RPMI7951 (cell line): ENCODE data around the gene NOTCH4. TPM values are rescaled to one million over a fixed set of nuclear protein-coding genes. Genes with fewer than 3 reads are reported as not detected.

ENCODE experiments used
- DNase-seq: peaks from one replicate; pipeline ENCODE4 v3.0.0-alpha.2; 2012; ENCODE audit warnings: low read depth
- total RNA-seq: library from RNA; depleted of rRNA; stranded (reverse); fragments of >200 nt; shearing (Covaris generic); gene quantifications from 2 replicates; pipeline ENCODE4 v1.2.3, GENCODE V29; 2014

The NOTCH4 gene
- total RNA-seq, 1 experiment from 2014 or later: 4.8 TPM

GRCh38 chr6:32166411-32167061 lies 57.3 kb downstream of the NOTCH4 start:
- no peak for DNase-seq

GRCh38 chr6:32164295-32164694 lies 59.6 kb downstream of the NOTCH4 start, which contains the start of gene EGFL8:
Gene EGFL8 (plus strand): TSS chr6:32164595. CDS start chr6:32166166, 1,571 bp downstream.
- DNase-seq: no peak

DNA sequence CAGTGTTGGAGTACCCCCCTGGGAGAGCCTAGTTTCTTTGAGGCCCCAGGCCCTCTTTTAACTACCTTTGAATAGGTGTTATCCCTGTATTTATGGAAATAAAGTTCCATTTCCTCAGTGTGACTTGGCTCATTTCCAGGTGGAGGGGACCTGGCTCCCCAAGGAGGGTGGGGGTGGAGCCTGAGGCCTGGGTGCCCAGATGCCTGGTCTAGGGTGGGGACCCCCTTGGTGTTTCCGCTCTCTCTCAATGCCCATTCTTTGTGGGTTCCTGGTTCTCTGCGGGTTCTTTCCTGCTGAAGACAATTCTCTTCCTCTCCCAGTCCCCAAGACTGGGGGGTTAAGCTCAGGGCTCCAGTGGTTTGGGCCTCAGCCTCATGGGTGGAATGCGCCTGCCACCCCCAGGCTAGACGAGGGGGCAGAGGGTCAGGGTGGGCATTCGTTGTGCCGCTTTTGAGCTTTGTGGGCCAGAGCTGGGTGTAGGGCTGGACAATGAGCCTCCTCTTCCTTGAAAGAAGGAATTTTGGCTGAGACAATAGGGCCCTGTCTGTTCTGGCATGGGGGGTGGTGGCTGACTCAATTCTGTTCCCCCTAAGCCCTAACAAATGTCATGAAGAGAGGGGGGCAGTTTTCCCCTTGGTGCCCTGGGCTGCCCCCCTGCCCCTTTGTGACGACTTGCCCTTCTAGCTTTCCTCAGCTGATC lies 60.2 kb downstream of the NOTCH4 start:
- peak; percentile 53 for DNase-seq

- DNase-seq: no peak
These were observed 65.8 kb downstream of the NOTCH4 start for GRCh38 chr6:32158052-32158451.

DNA sequence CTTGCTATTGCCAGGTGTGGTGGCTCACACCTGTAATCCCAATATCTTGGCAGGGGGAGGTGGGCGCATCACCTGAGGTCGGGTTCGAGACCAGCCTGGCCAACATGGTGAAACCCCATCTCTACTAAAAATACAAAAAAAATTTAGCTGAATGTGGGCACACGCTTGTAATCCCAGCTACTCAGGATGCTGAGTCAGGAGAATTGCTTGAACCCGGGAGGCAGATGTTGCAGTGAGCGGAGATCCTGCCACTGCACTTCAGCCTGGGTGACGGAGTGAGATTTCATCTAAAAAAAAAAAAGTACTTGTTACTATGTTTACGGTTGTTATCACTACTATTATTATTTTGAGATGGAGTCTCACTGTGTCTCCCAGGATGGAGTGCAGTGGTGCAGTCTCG lies 67.0 kb downstream of the NOTCH4 start:
- DNase-seq: no peak

- DNase-seq: peak; percentile 58
These were observed 69.2 kb downstream of the NOTCH4 start for GRCh38 chr6:32154514-32155161.

GRCh38 chr6:32153564-32154513 lies 70.0 kb downstream of the NOTCH4 start, which contains the start of gene PPT2:
Gene PPT2 (plus strand): TSS chr6:32154141. CDS start chr6:32154595, 454 bp downstream.
- DNase-seq: peak; percentile 93

GRCh38 chr6:32152769-32153563 lies 70.9 kb downstream of the NOTCH4 start:
- peak; percentile 57 for DNase-seq

- DNase-seq: no peak
These were observed 71.8 kb downstream of the NOTCH4 start, which contains the start of gene PRRT1 for GRCh38 chr6:32151863-32152768. Gene PRRT1 (minus strand): TSS chr6:32151939. CDS start chr6:32151827, 112 bp downstream.

GRCh38 chr6:32151181-32151862 lies 72.5 kb downstream of the NOTCH4 start:
- DNase-seq: no peak

DNA sequence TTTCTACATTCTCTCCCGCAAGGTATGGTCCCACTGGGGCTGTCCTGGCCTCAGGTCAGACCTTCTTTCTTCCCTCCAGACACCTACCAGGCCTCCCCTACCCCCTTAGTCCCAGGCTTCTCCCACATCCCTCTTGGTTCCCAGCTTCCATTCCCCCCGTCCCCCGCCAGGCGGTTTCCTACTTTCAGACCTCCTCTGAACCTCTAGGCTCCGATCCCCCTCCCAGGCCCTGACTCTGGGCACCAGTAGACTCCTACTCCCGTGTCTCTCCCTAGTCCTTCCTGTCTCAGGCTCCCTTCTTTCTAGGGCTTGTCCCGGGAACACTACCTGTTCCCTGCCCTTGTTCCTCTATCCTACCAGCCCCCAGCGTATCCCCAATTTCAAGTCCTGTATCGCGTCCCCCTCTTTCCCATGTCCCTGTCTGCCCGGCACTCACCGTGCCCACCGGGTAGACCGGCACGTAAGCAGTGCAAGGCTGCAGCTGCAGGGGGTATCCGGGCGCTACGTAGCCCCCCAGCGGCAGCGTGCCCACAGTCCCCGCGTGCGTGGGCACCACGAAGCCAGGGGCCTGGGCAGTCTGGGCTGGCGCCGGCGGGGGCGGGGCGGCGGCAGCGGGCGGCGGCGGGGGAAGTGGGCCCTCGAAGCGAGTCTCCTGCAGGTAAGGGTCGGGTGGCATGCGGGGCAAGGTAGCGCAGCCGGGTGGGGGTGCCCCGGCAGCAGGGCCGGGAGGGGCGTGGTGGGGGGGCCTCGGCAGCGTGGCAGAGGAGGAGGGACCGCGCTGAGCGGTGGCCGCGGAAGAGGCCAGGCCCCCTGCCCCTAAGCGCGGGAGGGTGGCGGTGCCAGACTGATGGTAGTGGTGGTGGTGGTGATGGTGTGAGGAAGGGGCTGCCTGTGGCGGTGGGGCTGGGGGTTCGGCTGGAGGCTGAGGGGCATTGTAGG lies 73.7 kb downstream of the NOTCH4 start:
- no peak for DNase-seq

GRCh38 chr6:32149092-32149755 lies 74.6 kb downstream of the NOTCH4 start:
- no peak for DNase-seq

GRCh38 chr6:32148289-32149091 lies 75.4 kb downstream of the NOTCH4 start:
- DNase-seq: peak; percentile 79

DNA sequence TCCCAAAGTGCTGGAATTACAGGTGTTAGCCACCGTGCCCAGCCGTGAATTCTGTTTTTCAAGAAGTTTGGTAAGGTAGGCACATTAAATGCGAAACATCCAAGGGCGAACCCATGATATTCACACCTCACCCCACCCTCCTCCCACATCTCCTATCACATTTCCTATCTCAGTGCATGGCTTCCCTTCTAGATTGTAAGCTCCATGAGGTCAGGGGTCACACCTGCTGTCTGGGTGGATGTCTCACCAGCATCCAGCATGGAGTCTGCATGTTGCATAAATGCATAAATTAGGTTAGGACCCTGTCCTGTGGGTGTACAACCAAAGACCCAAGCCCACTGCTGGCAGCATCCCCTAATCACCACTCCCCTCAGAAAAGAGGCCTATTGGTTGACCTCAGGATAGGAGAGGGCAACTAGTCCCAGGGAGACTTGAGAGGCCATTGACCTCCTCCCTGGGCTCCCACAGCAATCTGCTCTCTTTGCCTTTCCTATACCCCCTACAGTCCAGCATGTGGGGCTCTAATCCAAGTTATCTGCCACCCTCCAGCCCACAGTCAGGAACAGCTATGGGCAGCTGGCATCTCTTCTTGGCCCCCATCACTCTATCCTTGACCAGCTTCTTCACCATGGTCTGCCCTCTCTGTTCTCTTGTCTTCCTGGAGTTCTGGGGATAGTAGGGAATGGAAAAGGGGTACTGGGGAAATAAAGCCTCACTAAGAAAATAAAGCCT lies 76.3 kb downstream of the NOTCH4 start:
- DNase-seq: no peak

- DNase-seq: no peak
These were observed 77.2 kb downstream of the NOTCH4 start for GRCh38 chr6:32146687-32147086.

GRCh38 chr6:32146287-32146686 lies 77.6 kb downstream of the NOTCH4 start:
- no peak for DNase-seq
